MCF 10A (cell line): ENCODE measurements around the gene PLEKHA7. TPM values are rescaled to one million over a fixed set of nuclear protein-coding genes. Genes with fewer than 3 reads are reported as not detected.
A peak's percentile ranks its signal among the peaks of the same experiment; 100 is the strongest.

Source experiments
- BruUV-seq: library from RNA; stranded (reverse); fragments of 400-500 nt; replicated peaks from 2 replicates; lab custom pipeline; 2021; lab: Mats Ljungman, UMichigan
- CTCF ChIA-PET: fragments of 300-600 bp; sonication (Branson Sonifier 250); formaldehyde crosslinking; extraction: SDS; loops from one replicate; lab custom pipeline; 2021; ENCODE audit warnings: antibody characterized with exemption, inconsistent platforms; lab: Yijun Ruan, JAX
- POLR2A ChIA-PET: fragments of 300-600, 350-650 bp; sonication (Branson Sonifier 250); formaldehyde crosslinking; extraction: SDS; loops from one replicate; lab custom pipeline; 2020; ENCODE audit warnings: antibody characterized with exemption, inconsistent platforms; lab: Yijun Ruan, JAX
- DNase-seq: peaks from one replicate; pipeline ENCODE4 v3.0.0-alpha.2; 2018; ENCODE audit not compliant: unreplicated experiment
- H3K27ac Mint-ChIP-seq: one replicate; pipeline ENCODE4 v1.8.0; 2022; ENCODE audit warnings: mild to moderate bottlenecking, low read depth, mixed read lengths; ENCODE audit not compliant: unreplicated experiment
- H3K27me3 Mint-ChIP-seq: one replicate; pipeline ENCODE4 v1.8.0; 2022; ENCODE audit warnings: mixed read lengths; ENCODE audit not compliant: insufficient read depth, unreplicated experiment
- H3K36me3 Mint-ChIP-seq: one replicate; pipeline ENCODE4 v1.8.0; 2022; ENCODE audit warnings: mild to moderate bottlenecking, moderate library complexity, mixed read lengths; ENCODE audit not compliant: insufficient read depth, unreplicated experiment
- H3K4me1 Mint-ChIP-seq: one replicate; pipeline ENCODE4 v1.8.0; 2022; ENCODE audit warnings: mixed read lengths; ENCODE audit not compliant: insufficient read depth, unreplicated experiment
- H3K4me3 Mint-ChIP-seq: one replicate; pipeline ENCODE4 v1.8.0; 2022; ENCODE audit warnings: mild to moderate bottlenecking, moderate library complexity, mixed read lengths; ENCODE audit not compliant: unreplicated experiment
- H3K9me3 Mint-ChIP-seq: one replicate; pipeline ENCODE4 v1.8.0; 2022; ENCODE audit warnings: mixed read lengths; ENCODE audit not compliant: unreplicated experiment
- intact Hi-C: fragments of 100-400 bp; cut with micrococcal nuclease; formaldehyde crosslinking; loops from 2 replicates; pipeline ENCODE4 v1.14.1; 2022
- total RNA-seq: library from RNA; stranded (reverse); gene quantifications from 2 replicates; pipeline ENCODE4 v1.2.3, GENCODE V29; 2022
- TF ChIP-seq, protein P1 (sequence below): fragments of 200-600 bp; IDR thresholded peaks from one replicate; pipeline ENCODE4 v1.8.0; 2022; ENCODE audit warnings: antibody characterized with exemption, mild to moderate bottlenecking; ENCODE audit not compliant: unreplicated experiment

The PLEKHA7 gene
- total RNA-seq, 1 experiment from 2014 or later: 2.8 TPM

DNA sequence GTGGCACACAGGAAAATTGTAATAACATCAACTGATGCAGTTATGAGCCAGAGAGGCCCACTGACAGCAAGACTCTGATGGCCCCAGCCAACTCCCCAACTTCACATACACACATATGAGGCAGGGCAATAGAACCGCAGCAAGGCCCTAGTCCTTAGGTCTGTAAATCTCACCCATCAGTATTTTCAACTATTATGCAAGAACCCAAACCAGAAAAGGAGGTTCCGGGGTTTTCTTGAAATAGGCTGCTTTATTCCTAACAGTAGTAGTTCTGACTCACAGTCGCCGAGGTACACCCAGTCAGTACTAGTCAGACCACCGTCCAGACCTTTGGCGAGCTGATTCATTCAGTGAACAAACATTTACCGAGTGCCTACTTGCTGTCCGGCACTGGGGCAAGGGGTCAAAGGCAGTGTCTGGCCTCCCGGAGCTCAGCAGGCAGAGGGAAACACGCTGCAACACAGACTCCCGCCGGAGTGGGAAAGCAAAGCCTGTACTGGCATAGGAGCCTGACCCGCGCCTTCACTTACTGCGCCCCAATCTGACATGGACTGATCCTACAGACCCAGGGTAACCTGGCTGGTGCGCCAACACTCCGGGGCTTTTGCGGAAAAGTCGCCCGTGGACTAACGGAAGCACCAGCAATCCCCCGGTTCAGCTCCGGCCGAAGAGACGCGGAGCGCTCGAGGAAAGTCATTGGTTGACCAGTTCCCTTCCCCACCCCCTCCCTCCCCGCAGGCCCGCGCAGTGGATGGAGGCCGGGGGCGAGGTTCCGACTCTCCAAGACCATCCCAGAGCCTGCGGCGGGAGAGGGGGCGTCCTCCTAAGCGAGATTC, 1.3 kb downstream of the PLEKHA7 start:
- DNase-seq: peak; percentile 85
- no peaks in the 10 kb centered on the region for H3K36me3 Mint-ChIP-seq
- H3K4me3 Mint-ChIP-seq: no peak overlapping the region
- TF ChIP-seq, protein P1, sequence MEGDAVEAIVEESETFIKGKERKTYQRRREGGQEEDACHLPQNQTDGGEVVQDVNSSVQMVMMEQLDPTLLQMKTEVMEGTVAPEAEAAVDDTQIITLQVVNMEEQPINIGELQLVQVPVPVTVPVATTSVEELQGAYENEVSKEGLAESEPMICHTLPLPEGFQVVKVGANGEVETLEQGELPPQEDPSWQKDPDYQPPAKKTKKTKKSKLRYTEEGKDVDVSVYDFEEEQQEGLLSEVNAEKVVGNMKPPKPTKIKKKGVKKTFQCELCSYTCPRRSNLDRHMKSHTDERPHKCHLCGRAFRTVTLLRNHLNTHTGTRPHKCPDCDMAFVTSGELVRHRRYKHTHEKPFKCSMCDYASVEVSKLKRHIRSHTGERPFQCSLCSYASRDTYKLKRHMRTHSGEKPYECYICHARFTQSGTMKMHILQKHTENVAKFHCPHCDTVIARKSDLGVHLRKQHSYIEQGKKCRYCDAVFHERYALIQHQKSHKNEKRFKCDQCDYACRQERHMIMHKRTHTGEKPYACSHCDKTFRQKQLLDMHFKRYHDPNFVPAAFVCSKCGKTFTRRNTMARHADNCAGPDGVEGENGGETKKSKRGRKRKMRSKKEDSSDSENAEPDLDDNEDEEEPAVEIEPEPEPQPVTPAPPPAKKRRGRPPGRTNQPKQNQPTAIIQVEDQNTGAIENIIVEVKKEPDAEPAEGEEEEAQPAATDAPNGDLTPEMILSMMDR: no peak
- no peaks in the 10 kb centered on the region for H3K4me1 Mint-ChIP-seq
- no TSS peak for BruUV-seq
- ChIA-PET CTCF (interaction anchor here (0.6 to 1.0 kb wide), 2 partner anchors 50 to 64 kb away, joined by 3 to 6 read pairs; no protein-coding TSS in a partner anchor), POLR2A (interaction anchor here (0.6 kb wide), 1 partner anchor 9 kb away, joined by 3 read pairs; no protein-coding TSS in a partner anchor)
- H3K27ac Mint-ChIP-seq: no peak overlapping the region
- no peaks in the 10 kb centered on the region for H3K27me3 Mint-ChIP-seq
- H3K9me3 Mint-ChIP-seq: no peaks in the 10 kb centered on the region
- intact Hi-C loops: loop anchor here (10.0 kb wide), 1 partner anchor 68 kb away; no protein-coding TSS in a partner anchor

DNA sequence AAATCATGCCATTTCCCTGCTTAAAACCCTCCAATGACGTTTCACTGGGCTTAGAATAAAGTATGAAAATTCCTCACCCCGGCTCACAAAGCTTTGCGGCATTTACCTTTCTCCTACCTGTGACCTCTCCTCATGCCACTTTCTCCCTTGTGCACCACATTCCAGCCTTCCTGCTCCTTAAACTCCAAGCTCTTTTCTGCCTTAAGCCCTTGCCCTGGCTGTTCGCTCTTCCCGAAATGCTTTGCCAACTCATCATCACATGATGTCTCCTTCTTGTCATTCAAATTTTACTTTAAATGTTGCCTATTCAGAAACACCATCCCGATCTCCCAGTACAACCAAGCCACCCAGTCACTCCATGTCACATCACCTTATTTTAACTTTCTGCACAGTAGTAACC, 2.0 kb downstream of the PLEKHA7 start:
- POLR2A ChIA-PET: no interaction called here
- Mint-ChIP-seq H3K27ac (no peak overlapping the region), H3K4me1 (no peaks in the 10 kb centered on the region), H3K36me3 (no peaks in the 10 kb centered on the region), H3K27me3 (no peaks in the 10 kb centered on the region), H3K4me3 (no peak overlapping the region), H3K9me3 (no peaks in the 10 kb centered on the region)
- no TSS peak for BruUV-seq
- DNase-seq: no peak
- CTCF ChIA-PET: interaction anchor here (1.0 kb wide), 1 partner anchor 51 kb away, joined by 3 read pairs; no protein-coding TSS in a partner anchor
- intact Hi-C loops: loop anchor here (10.0 kb wide), 1 partner anchor 67 kb away; no protein-coding TSS in a partner anchor
- TF ChIP-seq, protein P1: no peak

GRCh38 chr11:17010851-17011420, 3.3 kb downstream of the PLEKHA7 start:
- TF ChIP-seq, protein P1: no peak
- H3K27me3 Mint-ChIP-seq: no peaks in the 10 kb centered on the region
- ChIA-PET CTCF (interaction anchor here (0.6 to 1.1 kb wide), 6 partner anchors 10 to 245 kb away, joined by 3 to 5 read pairs (median 3); no protein-coding TSS in a partner anchor), POLR2A (interaction anchor here (1.1 kb wide), 1 partner anchor 10 kb away, joined by 4 read pairs; no protein-coding TSS in a partner anchor)
- H3K27ac Mint-ChIP-seq: no peak overlapping the region
- intact Hi-C loops: loop anchor here (10.0 kb wide), 1 partner anchor 66 kb away; no protein-coding TSS in a partner anchor
- BruUV-seq: no TSS peak
- H3K4me1 Mint-ChIP-seq: no peaks in the 10 kb centered on the region
- no peaks in the 10 kb centered on the region for H3K9me3 Mint-ChIP-seq
- no peaks in the 10 kb centered on the region for H3K36me3 Mint-ChIP-seq
- H3K4me3 Mint-ChIP-seq: no peak overlapping the region
- DNase-seq: no peak

DNA sequence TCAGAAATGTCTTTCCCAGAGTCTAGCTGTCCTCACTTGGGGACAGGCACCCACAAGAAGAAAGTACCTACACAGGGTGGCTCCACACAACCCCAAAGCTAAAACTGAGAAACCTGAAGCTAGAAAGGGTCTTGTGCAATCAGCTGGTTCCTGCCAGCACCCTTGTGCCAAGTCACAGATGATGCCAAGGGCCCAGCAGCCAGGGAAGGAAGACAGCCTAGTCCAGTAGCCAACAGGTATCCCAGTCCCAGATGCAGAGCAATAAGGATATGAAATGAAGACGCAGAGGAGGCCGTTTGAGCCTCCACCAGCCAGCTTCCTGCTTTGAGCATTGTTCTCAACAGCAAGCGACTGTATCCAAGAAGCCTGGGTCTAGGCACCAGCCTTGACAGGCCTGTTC, 6.1 kb downstream of the PLEKHA7 start:
- Mint-ChIP-seq H3K4me1 (no peaks in the 10 kb centered on the region), H3K36me3 (no peaks in the 10 kb centered on the region), H3K27me3 (no peaks in the 10 kb centered on the region), H3K4me3 (no peak overlapping the region), H3K9me3 (no peaks in the 10 kb centered on the region), H3K27ac (no peak overlapping the region)
- ChIA-PET CTCF (interaction anchor here (0.7 to 1.0 kb wide), 2 partner anchors 10 to 12 kb away, joined by 3 to 4 read pairs; no protein-coding TSS in a partner anchor), POLR2A (no interaction called here)
- intact Hi-C loops: no loop called here
- DNase-seq: peak; percentile 70
- BruUV-seq: no TSS peak
- TF ChIP-seq, protein P1: no peak
